HepG2 (cell line): Measurements from ENCODE around the gene NRBP1. TPM values are rescaled to one million over a fixed set of nuclear protein-coding genes. Genes with fewer than 3 reads are reported as not detected.

ENCODE experiments used
- ATAC-seq: fragments of 200-7000 bp; cut with Tn5 transposase; 3 replicates; pipeline ENCODE4 v1.9.1; 2020; ENCODE audit warnings: mild to moderate bottlenecking, moderate library complexity
- BruUV-seq: library from RNA; stranded (reverse); fragments of 400-500 nt; replicated peaks from 2 replicates; lab custom pipeline; 2021; lab: Mats Ljungman, UMichigan
- CTCF ChIA-PET: fragments of 300-600 bp; formaldehyde crosslinking; extraction: SDS; loops from one replicate; lab custom pipeline; 2021; ENCODE audit warnings: low total read pairs, inconsistent platforms, low intra/inter-chr PET ratio; lab: Yijun Ruan, JAX
- POLR2A ChIA-PET: fragments of 350-600 bp; sonication (Branson Sonifier 250); formaldehyde crosslinking; loops from one replicate; lab custom pipeline; 2020; ENCODE audit warnings: antibody characterized with exemption, inconsistent platforms; lab: Yijun Ruan, JAX
- DNase-seq: peaks from one replicate; pipeline ENCODE4 v3.0.0-alpha.2; 2015; ENCODE audit warnings: low spot score
- FAIRE-seq: peaks from 3 replicates; lab custom pipeline; 2011; peaks lifted over from hg19 to GRCh38; lab: Jason Lieb, UNC
- H2AFZ ChIP-seq: one replicate; pipeline ENCODE4 v1.6.1; 2011; ENCODE audit warnings: low read length, inconsistent platforms
- H3K27ac ChIP-seq: fragments of 300-600 bp; 3 replicates; pipeline ENCODE4 v1.8.0; 2011; ENCODE audit warnings: mixed run types, mild to moderate bottlenecking, mixed read lengths, low read length, inconsistent platforms; ENCODE audit not compliant: insufficient read depth; ENCODE audit errors: extremely low read length
- H3K27me3 ChIP-seq, 2 experiments: fragments of 200-600 bp in 1 of 2; 2 replicates in 1 of 2; 3 replicates in 1 of 2; pipeline versions ENCODE4 v1.6.0 to v1.8.0; 2011; ENCODE audit warnings: low read length in 2 of 2, mild to moderate bottlenecking in 2 of 2, moderate library complexity in 2 of 2, inconsistent platforms in 1 of 2; ENCODE audit not compliant: insufficient read depth in 2 of 2, control insufficient read depth in 1 of 2
- H3K36me3 ChIP-seq, 2 experiments: fragments of 200-600 bp in 1 of 2; replicated peaks in 1 of 2; 2 replicates in 1 of 2; 3 replicates in 1 of 2; pipeline versions ENCODE4 v1.5.1 to v1.8.0; 2011; ENCODE audit warnings: low read length in 2 of 2, inconsistent platforms in 1 of 2; ENCODE audit not compliant: insufficient read depth in 2 of 2, control insufficient read depth in 1 of 2
- H3K4me1 ChIP-seq: 2 replicates; pipeline ENCODE4 v1.5.1; 2012; ENCODE audit warnings: low read length, inconsistent platforms; ENCODE audit not compliant: insufficient read depth
- H3K4me2 ChIP-seq: 2 replicates; pipeline ENCODE4 v1.6.0; 2011; ENCODE audit warnings: low read depth, low read length, inconsistent platforms
- H3K4me3 ChIP-seq, 3 experiments: fragments of 200-600 bp in 1 of 3; sonication (generic), shearing (Covaris generic) in 1 of 3; replicated peaks in 1 of 3; 2 replicates each; pipeline ENCODE4 v1.5.1; 2011 to 2016; ENCODE audit warnings: low read length in 3 of 3, inconsistent platforms in 2 of 3, low read depth in 2 of 3, mild to moderate bottlenecking in 2 of 3, control low read depth in 1 of 3, mixed read lengths in 1 of 3; ENCODE audit not compliant: insufficient read depth in 1 of 3
- H3K79me2 ChIP-seq: one replicate; pipeline ENCODE4 v1.6.1; 2011; ENCODE audit warnings: low read length, inconsistent platforms; ENCODE audit not compliant: insufficient read depth
- H3K9ac ChIP-seq: 2 replicates; pipeline ENCODE4 v1.6.0; 2011; ENCODE audit warnings: mild to moderate bottlenecking, low read depth, low read length, inconsistent platforms; ENCODE audit not compliant: insufficient read depth
- H3K9me3 ChIP-seq: 2 replicates; pipeline ENCODE4 v1.5.1; 2012; ENCODE audit warnings: mild to moderate bottlenecking, low read length
- H4K20me1 ChIP-seq: 2 replicates; pipeline ENCODE4 v1.6.0; 2011; ENCODE audit warnings: inconsistent platforms, mild to moderate bottlenecking, low read length, moderate library complexity; ENCODE audit not compliant: insufficient read depth
- ATF7-NPFF ChIP-seq: sonication (generic); formaldehyde crosslinking; IDR thresholded peaks from 2 replicates; pipeline ENCODE4 v1.8.1; 2023; ENCODE audit warnings: mild to moderate bottlenecking, low read depth, missing genetic modification reagents, moderate library complexity
- CEBPB ChIP-seq: IDR thresholded peaks from 2 replicates; pipeline ENCODE4 v1.6.1; 2011; ENCODE audit warnings: low read depth, low read length, improper control_type of control experiment, borderline replicate concordance
- FOXK1 ChIP-seq: sonication (generic); formaldehyde crosslinking; IDR thresholded peaks from 2 replicates; pipeline ENCODE4 v1.4.0; 2020; ENCODE audit warnings: low read depth, missing genetic modification reagents, borderline replicate concordance
- HNF4G ChIP-seq, 2 experiments: sonication (generic) in 1 of 2; formaldehyde crosslinking in 1 of 2; IDR thresholded peaks; 2 replicates each; pipeline versions ENCODE4 v1.4.0 to v1.6.1; 2011 to 2020; ENCODE audit warnings: borderline replicate concordance in 2 of 2, low read depth in 2 of 2, mild to moderate bottlenecking in 2 of 2, low read length in 1 of 2, missing genetic modification reagents in 1 of 2, moderate library complexity in 1 of 2
- IKZF4 ChIP-seq: sonication (generic); formaldehyde crosslinking; IDR thresholded peaks from 2 replicates; pipeline ENCODE4 v1.5.1; 2020; ENCODE audit warnings: borderline replicate concordance, mild to moderate bottlenecking, low read depth, missing genetic modification reagents; ENCODE audit errors: not compliant biosample characterization
- RBAK ChIP-seq: sonication (generic); formaldehyde crosslinking; IDR thresholded peaks from 2 replicates; pipeline ENCODE4 v1.5.1; 2020; ENCODE audit warnings: mild to moderate bottlenecking, missing genetic modification reagents
- SKI ChIP-seq: fragments of 450-650 bp; IDR thresholded peaks from one replicate; pipeline ENCODE4 v1.6.1; 2018; ENCODE audit warnings: mild to moderate bottlenecking; ENCODE audit not compliant: partially characterized antibody
- TAF15 ChIP-seq: fragments of 200-400 bp; formaldehyde crosslinking; IDR thresholded peaks from one replicate; pipeline ENCODE4 v1.6.1; 2018; ENCODE audit warnings: mild to moderate bottlenecking, low read depth, low read length; ENCODE audit not compliant: poor library complexity, severe bottlenecking
- THRA ChIP-seq: sonication (generic); formaldehyde crosslinking; IDR thresholded peaks from 2 replicates; pipeline ENCODE4 v1.4.0; 2020; ENCODE audit warnings: missing genetic modification reagents, borderline replicate concordance
- ZBTB43 ChIP-seq: sonication (generic); formaldehyde crosslinking; conservative IDR thresholded peaks from 2 replicates; pipeline ENCODE4 v1.4.0; 2020; ENCODE audit warnings: missing genetic modification reagents
- ZFP37 ChIP-seq: sonication (generic); formaldehyde crosslinking; IDR thresholded peaks from 2 replicates; pipeline ENCODE4 v1.4.0; 2020; ENCODE audit warnings: missing genetic modification reagents, borderline replicate concordance
- ZFP90 ChIP-seq: sonication (generic); formaldehyde crosslinking; IDR thresholded peaks from 2 replicates; pipeline ENCODE4 v1.8.0; 2022; ENCODE audit warnings: missing genetic modification reagents, mild to moderate bottlenecking, inconsistent platforms, borderline replicate concordance
- ZNF230 ChIP-seq: sonication (generic); formaldehyde crosslinking; IDR thresholded peaks from 2 replicates; pipeline ENCODE4 v1.4.0; 2020; ENCODE audit warnings: mild to moderate bottlenecking, missing genetic modification reagents
- ZNF556 ChIP-seq: sonication (generic); formaldehyde crosslinking; IDR thresholded peaks from 2 replicates; pipeline ENCODE4 v1.4.0; 2020; ENCODE audit warnings: mild to moderate bottlenecking, missing genetic modification reagents, borderline replicate concordance
- ZNF747 ChIP-seq: sonication (generic); formaldehyde crosslinking; IDR thresholded peaks from 2 replicates; pipeline ENCODE4 v1.8.1; 2023; ENCODE audit warnings: missing genetic modification reagents, mild to moderate bottlenecking, borderline replicate concordance
- WGBS: methylation state at CpG from one replicate; pipeline ENCODE4 v1.1.6; 2017; ENCODE audit warnings: low lambda C conversion rate; 5-methylcytosine and 5-hydroxymethylcytosine counted together
- in situ Hi-C: cut with HindIII; loops from 2 replicates; pipeline ENCODE4 v1.10.0; 2017; ENCODE audit warnings: low pct_unique_long_range_greater_than_20kb; ENCODE audit not compliant: extremely low pct_ligation_motif_present
- intact Hi-C: fragments of 100-400 bp; cut with micrococcal nuclease; formaldehyde crosslinking; loops from one replicate; pipeline ENCODE4 v1.10.0; 2022; ENCODE audit not compliant: unreplicated experiment
- polyA plus RNA-seq, 8 experiments: library from polyadenylated mRNA; depleted of rRNA in 3 of 8; stranded (reverse) in 7 of 8; unstranded in 1 of 8; fragments of >200 nt; fragmentation: Illumina TruSeq in 4 of 8; extraction: Trizol in 4 of 8; gene quantifications; 2 replicates each; pipeline versions ENCODE4 v1.2.1 to v1.2.3, GENCODE V29; 2011 to 2016; ENCODE audit warnings: low read depth in 4 of 8, missing spikeins in 1 of 8, mixed read lengths in 1 of 8; ENCODE audit not compliant: insufficient read depth in 1 of 8
- total RNA-seq, 5 experiments: library from RNA; depleted of rRNA; stranded (reverse); fragments of >200 nt; fragmentation: Illumina TruSeq; extraction: Trizol; gene quantifications; 2 replicates each; pipeline ENCODE4 v1.2.3, GENCODE V29; 2016; ENCODE audit warnings: low read depth in 1 of 5

The NRBP1 gene
- total and polyA plus RNA-seq, 2 of the 13 experiments (the other 11 are each of a cell fraction or from before 2014, with no cell fraction given): 165 to 240 TPM

GRCh38 chr2:27409321-27410073, 18.9 kb upstream of the NRBP1 start, which contains the start of gene PPM1G (continued):
- TF ChIP-seq SKI (no peak), TAF15 (peak; percentile 83), ATF7-NPFF (peak; percentile 94), ZFP90 (peak; percentile 80), ZBTB43 (CRISPR knock-in tag) (peak; percentile 75; the same call in 1 of the 2 replicates), ZNF747 (CRISPR knock-in tag) (peak; percentile 48; the same call in 1 of the 2 replicates), ZFP37 (CRISPR knock-in tag) (peak; percentile 90; the same call in 1 of the 2 replicates)

GRCh38 chr2:27412419-27413152, 15.8 kb upstream of the NRBP1 start:
- H4K20me1 ChIP-seq: 0 out of 2 replicates have a peak, but pooled peaks cover 6% of the 10 kb centered on the region
- ATAC-seq (no peak), DNase-seq (peak; percentile 71), FAIRE-seq (no peak)
- in situ Hi-C loops: no loop called here
- peak overlapping the region; percentile 67 for H2AFZ ChIP-seq
- ChIA-PET CTCF (no interaction called here), POLR2A (interaction anchor here (0.8 kb wide), 1 partner anchor 16 kb away, joined by 3 read pairs; the partner anchor contains the start of gene NRBP1)
- no peaks in the 10 kb centered on the region; a peak in 1 of 5 replicates for H3K27me3 ChIP-seq
- H3K79me2 ChIP-seq: peaks cover 16% of the 10 kb centered on the region
- WGBS: 5% methylated on average over 9 of the region's 9 CpGs
- H3K27ac ChIP-seq: peak overlapping the region; percentile 75
- H3K4me1 ChIP-seq: peaks cover 49% of the 10 kb centered on the region
- no peaks in the 10 kb centered on the region for H3K9me3 ChIP-seq
- intact Hi-C loops: no loop called here
- peak overlapping the region; percentile 77 for H3K4me2 ChIP-seq
- BruUV-seq: no TSS peak
- H3K36me3 ChIP-seq: no peaks in the 10 kb centered on the region
- peak overlapping the region in 2 of 3 experiments; percentile 38 to 52; a peak in 5 of 6 replicates for H3K4me3 ChIP-seq
- H3K9ac ChIP-seq: peak overlapping the region; percentile 42
- TF ChIP-seq CEBPB (no peak), RBAK (CRISPR knock-in tag) (no peak), ZNF230 (CRISPR knock-in tag) (no peak), HNF4G (IDR thresholded peaks at IDR 0.05; ENCODE audit: borderline replicate concordance, low read depth, low read length) (peak; percentile 48), HNF4G (CRISPR knock-in tag; IDR thresholded peaks at IDR 0.05; ENCODE audit: borderline replicate concordance, low read depth) (no peak), THRA (CRISPR knock-in tag) (peak; percentile 86), FOXK1 (CRISPR knock-in tag) (peak; percentile 42; the same call in 1 of the 2 replicates), IKZF4 (CRISPR knock-in tag) (no peak), ZNF556 (CRISPR knock-in tag) (no peak; the same call in 1 of the 2 replicates)
